ENCODE data around the gene SYNJ2.

Gene SYNJ2

GRCh38 chr6:158058171-158058651 is 76.5 kb downstream of the SYNJ2 start:
- Histone ChIP-seq H3K36me3 (no peaks in the 10 kb centered on the region; a peak in 1 of 22 replicates), H3K4me1 (peaks cover 12 to 56% (median 32%) of the 10 kb centered on the region in 10 experiments), H3K9me3 (replicated peaks in 1 of 11) (peaks cover 4 to 15% (median 9%) of the 10 kb centered on the region in 11 experiments; a peak in 19 of 22 replicates), H3K9ac (no peak overlapping the region), H3K27ac (peak overlapping the region in 2 of 11 experiments; percentile 72 to 78; a peak in 3 of 22 replicates), H3K27me3 (peaks cover 0 to 52% (median 0%) of the 10 kb centered on the region in 11 experiments; a peak in 5 of 22 replicates), H3K4me3 (no peak overlapping the region), H4K20me1 (peaks cover 0 to 19% (median 0%) of the 10 kb centered on the region in 11 experiments; a peak in 4 of 22 replicates), H3K4me2 (peak overlapping the region in 5 of 11 experiments; percentile 0 to 87 (median 81); a peak in 6 of 22 replicates)
- TF ChIP-seq Cebpa-rat (IDR thresholded peaks at IDR 0.05): no peak

GRCh38 chr6:158059108-158059507 is 77.4 kb downstream of the SYNJ2 start:
- Histone ChIP-seq H4K20me1 (peaks cover 0 to 19% (median 0%) of the 10 kb centered on the region in 11 experiments; a peak in 4 of 22 replicates), H3K9ac (no peak overlapping the region), H3K27ac (no peak overlapping the region), H3K36me3 (peaks cover 0 to 4% (median 0%) of the 10 kb centered on the region in 11 experiments; a peak in 1 of 22 replicates), H3K9me3 (replicated peaks in 1 of 11) (peaks cover 5 to 17% (median 11%) of the 10 kb centered on the region in 11 experiments; a peak in 19 of 22 replicates), H3K4me2 (peak overlapping the region in 1 of 11 experiments; percentile 32; a peak in 1 of 22 replicates), H3K4me3 (no peak overlapping the region), H3K27me3 (peaks cover 0 to 50% (median 0%) of the 10 kb centered on the region in 11 experiments; a peak in 5 of 22 replicates), H3K4me1 (peaks cover 12 to 56% (median 32%) of the 10 kb centered on the region in 10 experiments)
- no peak for TF ChIP-seq Cebpa-rat (IDR thresholded peaks at IDR 0.05)

- peaks cover 5 to 17% (median 11%) of the 10 kb centered on the region in 11 experiments; a peak in 19 of 22 replicates for H3K9me3 ChIP-seq (replicated peaks in 1 of 11)
- H3K4me2 ChIP-seq: peak overlapping the region; percentile 41 to 80 (median 68)
- H3K9ac ChIP-seq: peak overlapping the region in 6 of 11 experiments; percentile 23 to 57 (median 35); a peak in 9 of 22 replicates
- peaks cover 24 to 63% (median 37%) of the 10 kb centered on the region in 10 experiments for H3K4me1 ChIP-seq
- H3K4me3 ChIP-seq: no peak overlapping the region
- no peak for TF ChIP-seq Cebpa-rat (IDR thresholded peaks at IDR 0.05)
- peaks cover 0 to 19% (median 0%) of the 10 kb centered on the region in 11 experiments; a peak in 3 of 22 replicates for H4K20me1 ChIP-seq
- H3K27ac ChIP-seq: peak overlapping the region in 10 of 11 experiments; percentile 55 to 74 (median 71); a peak in 20 of 22 replicates
- H3K36me3 ChIP-seq: peaks cover 0 to 4% (median 0%) of the 10 kb centered on the region in 11 experiments; a peak in 1 of 22 replicates
- H3K27me3 ChIP-seq: peaks cover 0 to 50% (median 0%) of the 10 kb centered on the region in 11 experiments; a peak in 4 of 22 replicates
Measured at GRCh38 chr6:158060455-158061360, 79.0 kb downstream of the SYNJ2 start.

- no peak for TF ChIP-seq Cebpa-rat (IDR thresholded peaks at IDR 0.05)
- peak overlapping the region in 2 of 11 experiments; percentile 70 to 75; a peak in 3 of 22 replicates for H3K4me2 ChIP-seq
- peaks cover 0 to 50% (median 0%) of the 10 kb centered on the region in 11 experiments; a peak in 4 of 22 replicates for H3K27me3 ChIP-seq
- H3K9ac ChIP-seq: no peak overlapping the region
- H3K36me3 ChIP-seq: peaks cover 0 to 4% (median 0%) of the 10 kb centered on the region in 11 experiments; a peak in 1 of 22 replicates
- no peak overlapping the region for H3K4me3 ChIP-seq
- H4K20me1 ChIP-seq: peaks cover 0 to 14% (median 0%) of the 10 kb centered on the region in 11 experiments; a peak in 3 of 22 replicates
- peaks cover 24 to 61% (median 37%) of the 10 kb centered on the region in 10 experiments for H3K4me1 ChIP-seq
- peaks cover 5 to 17% (median 11%) of the 10 kb centered on the region in 11 experiments; a peak in 19 of 22 replicates for H3K9me3 ChIP-seq (replicated peaks in 1 of 11)
- H3K27ac ChIP-seq: peak overlapping the region in 1 of 11 experiments; percentile 73; a peak in 1 of 22 replicates
Measured at GRCh38 chr6:158061361-158061708, 79.7 kb downstream of the SYNJ2 start.

DNA sequence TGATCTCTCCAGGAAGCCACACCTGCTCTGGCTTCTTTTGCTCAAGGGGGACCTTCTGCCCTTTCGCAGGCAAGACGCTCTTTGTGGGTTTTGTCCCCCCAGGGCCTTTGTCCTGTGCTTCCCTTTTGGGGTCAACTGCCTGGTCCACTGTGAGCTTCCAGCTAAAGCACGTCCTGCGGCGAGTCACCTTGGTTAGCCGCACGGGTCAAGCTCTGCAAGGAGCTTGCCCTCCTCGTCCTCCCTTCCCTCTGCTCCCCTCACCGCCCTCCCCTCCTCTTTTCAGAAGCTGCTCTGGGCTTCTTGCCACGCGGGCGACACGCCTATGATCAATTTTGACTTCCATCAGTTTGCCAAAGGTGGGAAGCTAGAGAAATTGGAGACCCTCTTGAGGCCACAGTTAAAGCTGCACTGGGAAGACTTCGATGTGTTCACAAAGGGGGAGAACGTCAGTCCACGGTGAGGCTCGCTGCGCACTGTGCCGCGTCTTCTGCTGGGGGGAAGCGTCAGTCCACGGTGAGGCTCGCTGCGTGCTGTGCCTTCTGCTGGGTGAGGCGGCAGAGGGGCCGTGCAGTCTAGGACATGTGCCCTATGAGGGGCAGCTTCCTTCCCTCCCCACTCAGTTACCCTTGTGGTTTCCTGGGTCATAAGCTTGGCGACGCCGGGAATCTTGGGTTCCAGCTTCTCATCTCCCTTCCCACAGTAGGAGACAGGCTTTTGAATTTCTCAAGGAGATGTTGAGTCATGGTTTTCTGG is 80.2 kb downstream of the SYNJ2 start:
- no peak for TF ChIP-seq Cebpa-rat (IDR thresholded peaks at IDR 0.05)
- H3K4me2 ChIP-seq: peak overlapping the region in 2 of 11 experiments; percentile 43 to 70; a peak in 5 of 22 replicates
- peaks cover 0 to 49% (median 0%) of the 10 kb centered on the region in 11 experiments; a peak in 3 of 22 replicates for H3K27me3 ChIP-seq
- H3K4me3 ChIP-seq: no peak overlapping the region
- H3K36me3 ChIP-seq: peaks cover 0 to 4% (median 0%) of the 10 kb centered on the region in 11 experiments; a peak in 1 of 22 replicates
- no peak overlapping the region for H3K9ac ChIP-seq
- peaks cover 24 to 56% (median 36%) of the 10 kb centered on the region in 10 experiments for H3K4me1 ChIP-seq
- peaks cover 0 to 9% (median 0%) of the 10 kb centered on the region in 11 experiments; a peak in 3 of 22 replicates for H4K20me1 ChIP-seq
- peaks cover 5 to 17% (median 11%) of the 10 kb centered on the region in 11 experiments; a peak in 19 of 22 replicates for H3K9me3 ChIP-seq (replicated peaks in 1 of 11)
- H3K27ac ChIP-seq: no peak overlapping the region

- H3K4me1 ChIP-seq: peaks cover 18 to 53% (median 31%) of the 10 kb centered on the region in 10 experiments
- H4K20me1 ChIP-seq: no peaks in the 10 kb centered on the region
- no peak overlapping the region for H3K4me3 ChIP-seq
- no peak overlapping the region for H3K9ac ChIP-seq
- peaks cover 0 to 43% (median 0%) of the 10 kb centered on the region in 11 experiments; a peak in 3 of 22 replicates for H3K27me3 ChIP-seq
- TF ChIP-seq Cebpa-rat (IDR thresholded peaks at IDR 0.05): no peak
- H3K36me3 ChIP-seq: peaks cover 0 to 4% (median 0%) of the 10 kb centered on the region in 11 experiments; a peak in 1 of 22 replicates
- H3K4me2 ChIP-seq: no peak overlapping the region
- no peak overlapping the region for H3K27ac ChIP-seq
- peaks cover 5 to 17% (median 11%) of the 10 kb centered on the region in 11 experiments; a peak in 19 of 22 replicates for H3K9me3 ChIP-seq (replicated peaks in 1 of 11)
Measured at GRCh38 chr6:158063736-158064135, 82.1 kb downstream of the SYNJ2 start.

DNA sequence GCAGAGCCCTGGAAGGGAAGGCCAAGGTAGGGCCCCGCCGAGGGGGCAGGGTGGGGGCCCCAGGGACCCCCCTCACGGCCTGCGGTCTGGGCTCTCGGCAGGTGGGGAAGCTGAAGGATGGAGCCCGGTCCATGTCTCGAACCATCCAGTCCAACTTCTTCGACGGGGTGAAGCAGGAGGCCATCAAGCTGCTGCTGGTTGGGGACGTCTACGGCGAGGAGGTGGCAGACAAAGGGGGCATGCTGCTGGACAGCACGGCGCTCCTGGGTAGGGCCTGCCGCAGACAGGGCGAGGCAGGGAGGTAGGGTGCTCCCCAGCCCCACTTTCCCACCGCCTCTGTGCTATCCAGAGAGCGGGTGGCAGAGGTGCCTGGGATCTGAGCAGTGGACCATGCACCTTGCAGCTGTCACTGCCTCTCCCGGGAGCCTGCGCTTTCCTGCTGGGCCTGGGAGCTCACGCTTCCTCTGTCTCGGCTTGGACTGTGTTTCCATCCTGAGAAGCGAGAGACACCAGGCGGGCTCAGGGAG is 83.1 kb downstream of the SYNJ2 start:
- H3K4me2 ChIP-seq: peak overlapping the region in 8 of 11 experiments; percentile 16 to 57 (median 48); a peak in 15 of 22 replicates
- H3K9me3 ChIP-seq (replicated peaks in 1 of 11): peaks cover 5 to 17% (median 11%) of the 10 kb centered on the region in 11 experiments; a peak in 19 of 22 replicates
- H3K27ac ChIP-seq: no peak overlapping the region
- H3K27me3 ChIP-seq: peaks cover 0 to 37% (median 0%) of the 10 kb centered on the region in 11 experiments; a peak in 3 of 22 replicates
- no peak overlapping the region for H3K4me3 ChIP-seq
- no peaks in the 10 kb centered on the region for H4K20me1 ChIP-seq
- H3K4me1 ChIP-seq: peaks cover 25 to 53% (median 31%) of the 10 kb centered on the region in 10 experiments
- TF ChIP-seq Cebpa-rat (IDR thresholded peaks at IDR 0.05): no peak
- peaks cover 0 to 4% (median 0%) of the 10 kb centered on the region in 11 experiments; a peak in 1 of 22 replicates for H3K36me3 ChIP-seq
- H3K9ac ChIP-seq: 0 out of 22 replicates have a peak overlapping the region, but pooled peaks of 1 of the 11 experiments have one; percentile 50

All from BLaER1 treated with 17β-estradiol and CSF1 and Interleukin-3, amounts not matched to agents 10 nM and 100 nM (cell line).